Astrocyte of the cerebellum (primary cell): ENCODE measurements around the gene IL11.

Experiments used
- DNase-seq: peaks from one replicate; pipeline ENCODE4 v3.0.0-alpha.2; 2011; ENCODE audit warnings: low read depth
- H3K4me3 ChIP-seq: 2 replicates; pipeline ENCODE4 v1.5.1; 2011; ENCODE audit warnings: mild to moderate bottlenecking, low read depth, low read length, moderate library complexity
- CTCF ChIP-seq: IDR thresholded peaks from 2 replicates; pipeline ENCODE4 v1.5.1; 2012; ENCODE audit warnings: low read length, low read depth, moderate library complexity, mild to moderate bottlenecking; ENCODE audit errors: missing control alignments
- in situ Hi-C: cut with HindIII; loops from 2 replicates; pipeline ENCODE4 v1.10.0; 2017; ENCODE audit warnings: low sequenced_read_pairs

IL11 gene

GRCh38 chr19:55362990-55363716 is 7.1 kb downstream of the IL11 start, which contains the start of gene GARIN5B:
Gene GARIN5B (minus strand): TSS chr19:55363260. CDS start chr19:55363066, 194 bp downstream.
- TF ChIP-seq CTCF, result no peak
- in situ Hi-C loops, result no loop called here
- H3K4me3 ChIP-seq, result no peak within 1 kb of the TSS
- no peak for DNase-seq

- no peak for TF ChIP-seq CTCF
- no peak for DNase-seq
- in situ Hi-C loops, result no loop called here
- no peak overlapping the region for H3K4me3 ChIP-seq
These were observed 7.9 kb downstream of the IL11 start for GRCh38 chr19:55362174-55362989.

- in situ Hi-C loops, result no loop called here
- TF ChIP-seq CTCF, result no peak
- no peak overlapping the region for H3K4me3 ChIP-seq
- DNase-seq, result no peak
These were observed 9.4 kb downstream of the IL11 start for GRCh38 chr19:55360902-55361301.

- in situ Hi-C loops, result loop anchor here (10.0 kb wide), 2 partner anchors 184 to 246 kb away; partner anchors contain the start of genes ZNF524 and ZNF865
- no peak overlapping the region for H3K4me3 ChIP-seq
- no peak for DNase-seq
These were observed 11.0 kb downstream of the IL11 start for GRCh38 chr19:55358943-55359908.

GRCh38 chr19:55358493-55358892 is 11.8 kb downstream of the IL11 start:
- DNase-seq, result no peak
- TF ChIP-seq CTCF, result no peak
- in situ Hi-C loops, result loop anchor here (10.0 kb wide), 2 partner anchors 184 to 246 kb away; partner anchors contain the start of genes ZNF524 and ZNF865
- H3K4me3 ChIP-seq, result no peak overlapping the region

More at GRCh38 chr19:55358943-55359908, 11.0 kb downstream of the IL11 start:
- TF ChIP-seq CTCF, result no peak
